Peyer's patch (tissue), 4 donors: ENCODE results near the gene CDON. TPM values are rescaled to one million over a fixed set of nuclear protein-coding genes. Genes with fewer than 3 reads are reported as not detected.

ENCODE experiments used
- DNase-seq, 3 donors: peaks; one replicate each; pipeline ENCODE4 v3.0.0-alpha.2; 2017 to 2019
- H3K27ac ChIP-seq, 4 donors: fragments of 200-600 bp; sonication (generic); one replicate each; pipeline ENCODE4 v1.5.1; 2016 to 2019
- H3K27me3 ChIP-seq, 2 donors: fragments of 200-600 bp; sonication (generic); one replicate each; pipeline ENCODE4 v1.5.1; 2019
- H3K36me3 ChIP-seq, 3 donors: fragments of 200-600 bp; sonication (generic); one replicate each; pipeline ENCODE4 v1.5.1; 2016 to 2019
- H3K4me1 ChIP-seq, 4 donors: fragments of 200-600 bp; sonication (generic); one replicate each; pipeline ENCODE4 v1.5.1; 2016 to 2019
- H3K4me3 ChIP-seq, 4 donors: fragments of 200-600 bp; sonication (generic); 1 replicate in 3 of 4; 2 replicates in 1 of 4; pipeline ENCODE4 v1.5.1; 2016 to 2019; ENCODE audit warnings: mild to moderate bottlenecking in 1 of 4
- H3K9me3 ChIP-seq, 4 donors: fragments of 200-600 bp; sonication (generic); one replicate each; pipeline ENCODE4 v1.5.1; 2016 to 2019; ENCODE audit warnings: mild to moderate bottlenecking in 1 of 4
- POLR2A ChIP-seq, 2 donors: fragments of 450-650 bp; IDR thresholded peaks; one replicate each; pipeline ENCODE4 v1.5.1; 2017; ENCODE audit warnings: antibody characterized with exemption in 2 of 2, mild to moderate bottlenecking in 2 of 2, moderate library complexity in 2 of 2
- total RNA-seq, 4 donors: library from RNA; depleted of rRNA; stranded (reverse); fragments of >200 nt; gene quantifications; one replicate each; pipeline ENCODE4 v1.1.0, GENCODE V29; 2016
- TF ChIP-seq, protein P1 (sequence below), 6 experiments: fragments of 450-650 bp in 4 of 6; fragments of 200-600 bp in 2 of 6; sonication (generic) in 1 of 6; IDR thresholded peaks; one replicate each; pipeline ENCODE4 v1.5.1; 2017 to 2019; ENCODE audit warnings: antibody characterized with exemption in 6 of 6, mild to moderate bottlenecking in 3 of 6, moderate library complexity in 1 of 6

The CDON gene
- total RNA-seq, 4 donors from 2014 or later: 1.9 to 8.0 (median 3.8) TPM

GRCh38 chr11:125941619-125942611, 120.8 kb downstream of the CDON start:
- H3K9me3 ChIP-seq: no peaks in the 10 kb centered on the region
- H3K36me3 ChIP-seq: no peaks in the 10 kb centered on the region
- no peak for TF ChIP-seq POLR2A (IDR thresholded peaks at IDR 0.05)
- TF ChIP-seq, protein P1, sequence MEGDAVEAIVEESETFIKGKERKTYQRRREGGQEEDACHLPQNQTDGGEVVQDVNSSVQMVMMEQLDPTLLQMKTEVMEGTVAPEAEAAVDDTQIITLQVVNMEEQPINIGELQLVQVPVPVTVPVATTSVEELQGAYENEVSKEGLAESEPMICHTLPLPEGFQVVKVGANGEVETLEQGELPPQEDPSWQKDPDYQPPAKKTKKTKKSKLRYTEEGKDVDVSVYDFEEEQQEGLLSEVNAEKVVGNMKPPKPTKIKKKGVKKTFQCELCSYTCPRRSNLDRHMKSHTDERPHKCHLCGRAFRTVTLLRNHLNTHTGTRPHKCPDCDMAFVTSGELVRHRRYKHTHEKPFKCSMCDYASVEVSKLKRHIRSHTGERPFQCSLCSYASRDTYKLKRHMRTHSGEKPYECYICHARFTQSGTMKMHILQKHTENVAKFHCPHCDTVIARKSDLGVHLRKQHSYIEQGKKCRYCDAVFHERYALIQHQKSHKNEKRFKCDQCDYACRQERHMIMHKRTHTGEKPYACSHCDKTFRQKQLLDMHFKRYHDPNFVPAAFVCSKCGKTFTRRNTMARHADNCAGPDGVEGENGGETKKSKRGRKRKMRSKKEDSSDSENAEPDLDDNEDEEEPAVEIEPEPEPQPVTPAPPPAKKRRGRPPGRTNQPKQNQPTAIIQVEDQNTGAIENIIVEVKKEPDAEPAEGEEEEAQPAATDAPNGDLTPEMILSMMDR (IDR thresholded peaks at IDR 0.05): peak in 5 of 6 experiments; percentile 9 to 64 (median 49)
- no peaks in the 10 kb centered on the region for H3K4me1 ChIP-seq
- H3K4me3 ChIP-seq: no peak overlapping the region
- DNase-seq: peak; percentile 22 to 72 (median 71)
- H3K27me3 ChIP-seq: no peaks in the 10 kb centered on the region
- no peak overlapping the region for H3K27ac ChIP-seq

DNA sequence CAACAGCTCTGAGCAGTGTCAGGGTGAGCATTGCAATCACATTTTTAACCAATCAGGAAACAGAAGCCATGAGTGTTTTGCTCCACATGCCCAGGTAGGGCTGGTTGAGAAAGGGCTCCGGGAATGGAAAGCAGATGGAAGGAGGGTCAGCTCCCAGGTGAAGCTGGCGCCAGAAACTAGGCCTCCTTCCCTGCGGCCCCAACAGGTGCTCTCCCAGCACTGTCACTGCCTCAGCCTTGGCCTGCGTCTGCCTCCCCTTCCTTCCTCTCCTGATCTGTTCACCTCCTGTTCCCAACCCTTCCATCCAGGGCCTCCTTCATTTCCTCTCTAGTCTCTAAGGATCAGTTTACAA, 121.4 kb downstream of the CDON start:
- no peaks in the 10 kb centered on the region for H3K9me3 ChIP-seq
- no peaks in the 10 kb centered on the region for H3K4me1 ChIP-seq
- no peaks in the 10 kb centered on the region for H3K36me3 ChIP-seq
- H3K4me3 ChIP-seq: no peak overlapping the region
- H3K27me3 ChIP-seq: no peaks in the 10 kb centered on the region
- DNase-seq: no peak
- H3K27ac ChIP-seq: no peak overlapping the region
- TF ChIP-seq POLR2A (IDR thresholded peaks at IDR 0.05): no peak
- TF ChIP-seq, protein P1 (IDR thresholded peaks at IDR 0.05): no peak

DNA sequence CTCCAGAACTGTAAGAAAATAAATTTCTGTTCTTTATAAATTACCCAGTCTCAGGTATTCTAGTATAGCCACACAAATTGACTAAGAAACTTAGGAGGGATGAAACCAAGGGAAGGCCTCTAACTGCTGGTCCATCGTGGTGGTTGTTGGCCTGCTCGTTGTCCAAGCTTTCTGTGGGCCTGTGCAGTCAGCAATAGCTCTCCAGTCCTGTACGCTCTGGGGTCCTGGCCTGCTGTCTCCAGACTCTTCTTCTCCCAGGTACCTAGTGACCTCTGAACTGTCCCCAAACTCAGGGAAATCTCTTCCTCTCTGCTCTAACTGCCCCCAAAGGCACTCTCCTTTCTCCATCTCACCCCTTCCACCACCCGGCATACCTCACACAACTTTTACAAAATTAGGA, 122.5 kb downstream of the CDON start:
- Histone ChIP-seq H3K27me3 (no peaks in the 10 kb centered on the region), H3K4me1 (no peaks in the 10 kb centered on the region), H3K4me3 (no peak overlapping the region), H3K27ac (no peak overlapping the region), H3K36me3 (no peaks in the 10 kb centered on the region), H3K9me3 (no peaks in the 10 kb centered on the region)
- no peak for DNase-seq
- no peak for TF ChIP-seq POLR2A (IDR thresholded peaks at IDR 0.05)
- TF ChIP-seq, protein P1 (IDR thresholded peaks at IDR 0.05): no peak

DNA sequence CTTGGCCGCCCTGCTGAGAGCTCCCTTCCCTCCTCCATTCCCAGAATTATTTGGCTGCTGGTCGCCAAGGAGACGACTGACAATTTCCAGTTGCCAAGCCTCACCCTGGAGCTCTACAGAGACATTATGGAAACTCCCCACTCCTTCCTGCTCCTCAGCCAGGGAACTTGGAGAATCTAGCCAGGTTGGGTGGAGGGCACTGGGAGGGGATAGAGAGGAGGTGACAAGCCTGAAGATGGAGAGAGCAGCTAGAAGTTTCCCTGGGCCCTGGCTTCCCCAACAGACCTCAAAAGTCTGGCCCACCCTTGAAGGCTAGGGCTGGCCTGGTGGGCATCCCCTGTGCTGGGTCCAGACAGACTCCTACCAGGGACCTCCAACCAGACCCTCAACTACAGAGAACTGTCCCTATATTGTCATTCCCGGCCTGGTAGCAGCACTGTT, 123.6 kb downstream of the CDON start:
- Histone ChIP-seq H3K36me3 (no peaks in the 10 kb centered on the region), H3K4me3 (no peak overlapping the region), H3K27me3 (no peaks in the 10 kb centered on the region), H3K9me3 (no peaks in the 10 kb centered on the region), H3K4me1 (no peaks in the 10 kb centered on the region), H3K27ac (no peak overlapping the region)
- no peak for DNase-seq
- TF ChIP-seq, protein P1 (IDR thresholded peaks at IDR 0.05): no peak
- TF ChIP-seq POLR2A (IDR thresholded peaks at IDR 0.05): no peak

DNA sequence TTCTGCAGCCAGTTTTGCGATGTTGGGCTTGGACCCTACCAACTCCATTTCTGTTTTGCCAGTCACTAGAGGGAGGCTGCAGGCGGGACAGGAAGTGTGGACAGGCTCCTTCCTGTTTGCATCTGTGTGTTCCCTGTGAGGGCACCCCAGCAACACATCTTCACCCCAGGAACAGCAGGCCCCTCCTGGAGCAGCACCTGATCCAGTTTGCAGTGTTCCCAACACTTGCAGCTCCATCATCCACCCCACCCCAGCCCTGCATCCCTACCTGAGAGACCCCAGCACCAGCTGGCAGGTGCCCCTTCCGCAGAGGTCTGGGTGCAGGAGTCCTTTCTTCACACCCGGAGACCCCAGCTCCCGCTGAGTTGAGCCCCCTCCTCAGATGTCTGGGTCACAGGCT, 124.2 kb downstream of the CDON start:
- peak in 1 of 3 donors; percentile 32 for DNase-seq
- H3K36me3 ChIP-seq: no peaks in the 10 kb centered on the region
- no peaks in the 10 kb centered on the region for H3K9me3 ChIP-seq
- H3K4me3 ChIP-seq: no peak overlapping the region
- no peaks in the 10 kb centered on the region for H3K27me3 ChIP-seq
- H3K27ac ChIP-seq: no peak overlapping the region
- H3K4me1 ChIP-seq: no peaks in the 10 kb centered on the region
- no peak for TF ChIP-seq POLR2A (IDR thresholded peaks at IDR 0.05)
- TF ChIP-seq, protein P1 (IDR thresholded peaks at IDR 0.05): no peak
